ENCODE results near the gene COL28A1.

Gene COL28A1

DNA sequence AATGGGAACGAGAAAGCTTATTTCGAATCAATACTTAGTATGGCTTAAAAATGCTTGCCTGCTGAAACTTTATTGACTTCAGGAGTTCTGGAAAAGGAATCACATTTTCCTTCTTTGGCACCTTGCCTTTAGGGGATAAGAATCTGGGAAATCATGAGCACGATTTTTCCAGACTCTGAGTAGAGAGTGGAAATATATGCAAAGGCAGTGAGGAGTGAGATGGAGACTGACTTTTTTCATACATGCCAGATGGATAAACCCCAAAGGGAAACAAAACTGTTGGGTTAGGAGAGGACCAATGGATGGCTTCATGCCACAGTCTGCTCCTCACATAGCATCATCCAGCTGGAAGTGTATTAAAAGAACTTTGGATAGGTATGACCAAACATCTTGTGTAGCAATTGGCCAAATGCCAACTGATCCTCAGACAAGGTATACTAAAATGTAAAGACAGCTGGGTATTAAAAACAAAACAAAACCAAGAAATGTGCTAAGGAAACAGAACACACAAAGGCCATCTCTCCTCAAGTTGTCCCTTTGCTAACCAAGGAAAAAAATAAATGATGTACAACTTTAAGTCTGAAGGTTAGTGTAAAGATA is 1.7 kb downstream of the COL28A1 start (continued):
- TF ChIP-seq, protein P1, sequence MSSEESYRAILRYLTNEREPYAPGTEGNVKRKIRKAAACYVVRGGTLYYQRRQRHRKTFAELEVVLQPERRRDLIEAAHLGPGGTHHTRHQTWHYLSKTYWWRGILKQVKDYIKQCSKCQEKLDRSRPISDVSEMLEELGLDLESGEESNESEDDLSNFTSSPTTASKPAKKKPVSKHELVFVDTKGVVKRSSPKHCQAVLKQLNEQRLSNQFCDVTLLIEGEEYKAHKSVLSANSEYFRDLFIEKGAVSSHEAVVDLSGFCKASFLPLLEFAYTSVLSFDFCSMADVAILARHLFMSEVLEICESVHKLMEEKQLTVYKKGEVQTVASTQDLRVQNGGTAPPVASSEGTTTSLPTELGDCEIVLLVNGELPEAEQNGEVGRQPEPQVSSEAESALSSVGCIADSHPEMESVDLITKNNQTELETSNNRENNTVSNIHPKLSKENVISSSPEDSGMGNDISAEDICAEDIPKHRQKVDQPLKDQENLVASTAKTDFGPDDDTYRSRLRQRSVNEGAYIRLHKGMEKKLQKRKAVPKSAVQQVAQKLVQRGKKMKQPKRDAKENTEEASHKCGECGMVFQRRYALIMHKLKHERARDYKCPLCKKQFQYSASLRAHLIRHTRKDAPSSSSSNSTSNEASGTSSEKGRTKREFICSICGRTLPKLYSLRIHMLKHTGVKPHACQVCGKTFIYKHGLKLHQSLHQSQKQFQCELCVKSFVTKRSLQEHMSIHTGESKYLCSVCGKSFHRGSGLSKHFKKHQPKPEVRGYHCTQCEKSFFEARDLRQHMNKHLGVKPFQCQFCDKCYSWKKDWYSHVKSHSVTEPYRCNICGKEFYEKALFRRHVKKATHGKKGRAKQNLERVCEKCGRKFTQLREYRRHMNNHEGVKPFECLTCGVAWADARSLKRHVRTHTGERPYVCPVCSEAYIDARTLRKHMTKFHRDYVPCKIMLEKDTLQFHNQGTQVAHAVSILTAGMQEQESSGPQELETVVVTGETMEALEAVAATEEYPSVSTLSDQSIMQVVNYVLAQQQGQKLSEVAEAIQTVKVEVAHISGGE (tag by site-specific recombination; conservative IDR thresholded peaks at IDR 0.05; ENCODE audit: low read depth), result no peak
- TF ChIP-seq YY2 (tag by site-specific recombination; IDR thresholded peaks at IDR 0.05) (no peak), ZNF248 (tag by site-specific recombination; IDR thresholded peaks at IDR 0.05) (no peak), ZNF223 (tag by site-specific recombination; IDR thresholded peaks at IDR 0.05) (no peak), RBAK (tag by site-specific recombination; IDR thresholded peaks at IDR 0.05) (no peak), ZNF660 (tag by site-specific recombination; IDR thresholded peaks at IDR 0.05) (no peak), ZFP41 (tag by site-specific recombination; IDR thresholded peaks at IDR 0.05; ENCODE audit: borderline replicate concordance) (no peak)
- TF ChIP-seq, protein P2, sequence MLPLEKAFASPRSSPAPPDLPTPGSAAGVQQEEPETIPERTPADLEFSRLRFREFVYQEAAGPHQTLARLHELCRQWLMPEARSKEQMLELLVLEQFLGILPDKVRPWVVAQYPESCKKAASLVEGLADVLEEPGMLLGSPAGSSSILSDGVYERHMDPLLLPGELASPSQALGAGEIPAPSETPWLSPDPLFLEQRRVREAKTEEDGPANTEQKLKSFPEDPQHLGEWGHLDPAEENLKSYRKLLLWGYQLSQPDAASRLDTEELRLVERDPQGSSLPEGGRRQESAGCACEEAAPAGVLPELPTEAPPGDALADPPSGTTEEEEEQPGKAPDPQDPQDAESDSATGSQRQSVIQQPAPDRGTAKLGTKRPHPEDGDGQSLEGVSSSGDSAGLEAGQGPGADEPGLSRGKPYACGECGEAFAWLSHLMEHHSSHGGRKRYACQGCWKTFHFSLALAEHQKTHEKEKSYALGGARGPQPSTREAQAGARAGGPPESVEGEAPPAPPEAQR (tag by site-specific recombination; IDR thresholded peaks at IDR 0.05), result no peak
- TF ChIP-seq, protein P3, sequence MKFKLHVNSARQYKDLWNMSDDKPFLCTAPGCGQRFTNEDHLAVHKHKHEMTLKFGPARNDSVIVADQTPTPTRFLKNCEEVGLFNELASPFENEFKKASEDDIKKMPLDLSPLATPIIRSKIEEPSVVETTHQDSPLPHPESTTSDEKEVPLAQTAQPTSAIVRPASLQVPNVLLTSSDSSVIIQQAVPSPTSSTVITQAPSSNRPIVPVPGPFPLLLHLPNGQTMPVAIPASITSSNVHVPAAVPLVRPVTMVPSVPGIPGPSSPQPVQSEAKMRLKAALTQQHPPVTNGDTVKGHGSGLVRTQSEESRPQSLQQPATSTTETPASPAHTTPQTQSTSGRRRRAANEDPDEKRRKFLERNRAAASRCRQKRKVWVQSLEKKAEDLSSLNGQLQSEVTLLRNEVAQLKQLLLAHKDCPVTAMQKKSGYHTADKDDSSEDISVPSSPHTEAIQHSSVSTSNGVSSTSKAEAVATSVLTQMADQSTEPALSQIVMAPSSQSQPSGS (tag by site-specific recombination; IDR thresholded peaks at IDR 0.05; ENCODE audit: low read depth), result no peak

DNA sequence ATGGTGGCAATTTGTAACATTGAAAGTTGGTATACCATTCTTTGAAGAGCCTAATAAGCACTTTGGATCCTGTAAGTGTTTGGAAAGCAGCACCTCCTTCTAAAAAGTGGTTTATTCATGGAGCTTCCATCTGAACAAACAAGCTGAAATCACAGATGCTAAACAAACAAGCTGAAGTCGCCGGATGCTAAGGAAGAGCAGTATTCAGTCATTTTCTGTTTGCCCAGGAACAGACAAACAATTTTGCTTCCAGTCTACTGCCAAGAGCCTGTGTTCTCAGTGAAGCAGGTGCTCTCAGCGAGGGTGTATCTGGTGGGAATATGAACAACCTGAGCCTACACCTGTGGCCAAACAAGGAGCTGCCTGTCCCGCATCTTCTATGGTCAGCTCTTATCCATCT is 6.3 kb downstream of the COL28A1 start:
- ChIA-PET CTCF (interaction anchor here (1.1 kb wide), 1 partner anchor 104 kb away, joined by 4 read pairs; no protein-coding TSS in a partner anchor), POLR2A (no interaction called here)
- H3K9me3 ChIP-seq (ENCODE audit: control insufficient read depth, insufficient read depth, low read depth, low read length), result no peaks in the 10 kb centered on the region
- TF ChIP-seq GLI2 (tag by site-specific recombination; IDR thresholded peaks at IDR 0.05; ENCODE audit: borderline replicate concordance, low read depth) (no peak), KLF10 (tag by site-specific recombination; IDR thresholded peaks at IDR 0.05) (no peak), ZBTB17 (tag by site-specific recombination; IDR thresholded peaks at IDR 0.05) (no peak), ZNF585B (tag by site-specific recombination; IDR thresholded peaks at IDR 0.05) (no peak)
- no peaks in the 10 kb centered on the region for H3K4me1 ChIP-seq (ENCODE audit: control insufficient read depth, insufficient read depth, low read length)
- H3K27ac ChIP-seq (ENCODE audit: extremely low read depth, low read depth, low read length), result no peak overlapping the region
- no peak overlapping the region for H3K4me3 ChIP-seq (ENCODE audit: low read depth, low read length)
- H3K36me3 ChIP-seq (ENCODE audit: control insufficient read depth in 2 of 2, insufficient read depth in 1 of 2, low read length in 2 of 2), result no peaks in the 10 kb centered on the region

DNA sequence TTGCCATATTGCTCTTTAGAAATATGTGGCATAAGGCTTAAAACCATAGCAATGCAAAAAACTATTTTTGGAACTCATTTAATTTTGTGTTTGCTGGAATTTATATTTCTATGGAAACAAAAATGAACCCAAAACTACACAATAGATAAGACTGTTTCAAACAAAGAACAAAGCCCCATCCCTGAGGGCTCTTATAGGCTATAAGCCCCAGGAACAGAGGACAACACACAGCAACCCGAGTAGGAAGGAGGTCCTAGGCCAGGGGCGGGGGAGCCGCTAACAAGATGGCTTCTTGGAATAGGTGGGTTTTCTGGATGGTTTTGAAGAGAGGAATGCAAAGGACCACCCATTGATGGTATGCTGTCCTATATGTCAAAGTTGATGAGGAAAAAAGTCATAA is 8.6 kb downstream of the COL28A1 start:
- no peak overlapping the region for H3K27ac ChIP-seq (ENCODE audit: extremely low read depth, low read depth, low read length)
- POLR2A ChIA-PET, result no interaction called here
- no peak for TF ChIP-seq SETDB1 (IDR thresholded peaks at IDR 0.05; ENCODE audit: insufficient read length, low read length)
- no peak for TF ChIP-seq ZNF24 (tag by site-specific recombination; IDR thresholded peaks at IDR 0.05)
- no peak for TF ChIP-seq OSR2 (tag by site-specific recombination; IDR thresholded peaks at IDR 0.05)
- no peak for TF ChIP-seq ZNF335 (tag by site-specific recombination; conservative IDR thresholded peaks at IDR 0.05)
- no peak for TF ChIP-seq SALL2 (tag by site-specific recombination; IDR thresholded peaks at IDR 0.05; ENCODE audit: borderline replicate concordance)
- TF ChIP-seq, protein P1 (tag by site-specific recombination; conservative IDR thresholded peaks at IDR 0.05; ENCODE audit: low read depth), result no peak
- TF ChIP-seq, protein P4, sequence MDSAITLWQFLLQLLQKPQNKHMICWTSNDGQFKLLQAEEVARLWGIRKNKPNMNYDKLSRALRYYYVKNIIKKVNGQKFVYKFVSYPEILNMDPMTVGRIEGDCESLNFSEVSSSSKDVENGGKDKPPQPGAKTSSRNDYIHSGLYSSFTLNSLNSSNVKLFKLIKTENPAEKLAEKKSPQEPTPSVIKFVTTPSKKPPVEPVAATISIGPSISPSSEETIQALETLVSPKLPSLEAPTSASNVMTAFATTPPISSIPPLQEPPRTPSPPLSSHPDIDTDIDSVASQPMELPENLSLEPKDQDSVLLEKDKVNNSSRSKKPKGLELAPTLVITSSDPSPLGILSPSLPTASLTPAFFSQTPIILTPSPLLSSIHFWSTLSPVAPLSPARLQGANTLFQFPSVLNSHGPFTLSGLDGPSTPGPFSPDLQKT (IDR thresholded peaks at IDR 0.05; ENCODE audit: borderline replicate concordance, low read depth, low read length), result no peak
- TF ChIP-seq ZNF768 (tag by site-specific recombination; IDR thresholded peaks at IDR 0.05), result no peak
- TF ChIP-seq ZNF561 (tag by site-specific recombination; IDR thresholded peaks at IDR 0.05; ENCODE audit: borderline replicate concordance), result no peak
- no peaks in the 10 kb centered on the region for H3K9me3 ChIP-seq (ENCODE audit: control insufficient read depth, insufficient read depth, low read depth, low read length)
- CTCF ChIA-PET, result no interaction called here
- H3K4me3 ChIP-seq (ENCODE audit: low read depth, low read length), result no peak overlapping the region
- no peaks in the 10 kb centered on the region for H3K4me1 ChIP-seq (ENCODE audit: control insufficient read depth, insufficient read depth, low read length)
- no peaks in the 10 kb centered on the region for H3K36me3 ChIP-seq (ENCODE audit: control insufficient read depth in 2 of 2, insufficient read depth in 1 of 2, low read length in 2 of 2)
